ENCODE results near the gene ANO6.

- TF ChIP-seq CTCF (IDR thresholded peaks at IDR 0.05): no peak
- no peak for TF ChIP-seq EZH2 (IDR thresholded peaks at IDR 0.05)
- no peak for TF ChIP-seq EZH2phosphoT487 (IDR thresholded peaks at IDR 0.05)
Observed at GRCh38 chr12:45263587-45263986, 47.7 kb downstream of the ANO6 start.

All from neural progenitor cell (in vitro differentiated cells).